K562 (cell line): ENCODE data around the gene TXNRD2. TPM values are rescaled to one million over a fixed set of nuclear protein-coding genes. Genes with fewer than 3 reads are reported as not detected.

Experiments used
- CBX1 ChIP-seq: sonication (generic); IDR thresholded peaks from 2 replicates; pipeline ENCODE4 v1.6.1; 2016; ENCODE audit warnings: antibody characterized with exemption, low read depth, mild to moderate bottlenecking
- DACH1 ChIP-seq: fragments of 450-650 bp; IDR thresholded peaks from 2 replicates; pipeline ENCODE4 v1.6.1; 2018; ENCODE audit not compliant: partially characterized antibody
- ETV6 ChIP-seq, 3 experiments: fragments of 150-350 bp in 1 of 3; sonication (generic) in 1 of 3; formaldehyde crosslinking in 1 of 3; IDR thresholded peaks; 2 replicates each; pipeline versions ENCODE4 v1.6.1 to v1.8.0; 2014 to 2022; ENCODE audit warnings: borderline replicate concordance in 2 of 3, low read depth in 2 of 3, antibody characterized with exemption in 1 of 3, low read length in 1 of 3, mild to moderate bottlenecking in 1 of 3, missing genetic modification reagents in 1 of 3
- HDAC8 ChIP-seq: fragments of 450-650 bp; IDR thresholded peaks from 2 replicates; pipeline ENCODE4 v1.6.1; 2016; ENCODE audit warnings: mild to moderate bottlenecking, missing genetic modification characterization, moderate library complexity, missing compliant biosample characterization
- HDGF ChIP-seq: fragments of 450-650 bp; IDR thresholded peaks from 2 replicates; pipeline ENCODE4 v1.6.1; 2016
- HEY1 ChIP-seq: fragments of 250-450 bp; sonication (Bioruptor Pico); IDR thresholded peaks from 2 replicates; pipeline ENCODE4 v1.5.0; 2020; ENCODE audit warnings: mild to moderate bottlenecking, moderate library complexity, borderline replicate concordance
- HLTF ChIP-seq: fragments of 450-650 bp; IDR thresholded peaks from 2 replicates; pipeline ENCODE4 v1.6.1; 2016
- NCOA4 ChIP-seq: fragments of 450-650 bp; IDR thresholded peaks from 2 replicates; pipeline ENCODE4 v1.6.1; 2018; ENCODE audit warnings: mild to moderate bottlenecking; ENCODE audit not compliant: partially characterized antibody
- NFYB ChIP-seq: IDR thresholded peaks from 2 replicates; pipeline ENCODE4 v1.6.1; 2011; ENCODE audit warnings: mild to moderate bottlenecking, moderate library complexity; ENCODE audit not compliant: insufficient read length; ENCODE audit errors: extremely low read depth
- RBM25 ChIP-seq: fragments of 200-400 bp; formaldehyde crosslinking; IDR thresholded peaks from 2 replicates; pipeline ENCODE4 v1.6.1; 2018; ENCODE audit warnings: low read length, low read depth, moderate library complexity; ENCODE audit not compliant: severe bottlenecking
- SNRNP70 ChIP-seq: fragments of 200-400 bp; formaldehyde crosslinking; optimal IDR thresholded peaks from 2 replicates; pipeline ENCODE3; 2017; ENCODE audit warnings: low read depth, low read length
- TBP ChIP-seq: optimal IDR thresholded peaks from 2 replicates; pipeline ENCODE3; 2011; ENCODE audit warnings: low read depth, low read length, improper control_type of control experiment
- YY1 ChIP-seq, 3 experiments: IDR thresholded peaks; 2 replicates each; pipeline ENCODE4 v1.6.1; 2011; ENCODE audit warnings: low read length in 2 of 3, mild to moderate bottlenecking in 2 of 3, moderate library complexity in 2 of 3, borderline replicate concordance in 1 of 3, control low read depth in 1 of 3, low read depth in 1 of 3; ENCODE audit not compliant: insufficient read depth in 3 of 3, insufficient replicate concordance in 2 of 3, control insufficient read depth in 1 of 3, insufficient read length in 1 of 3; ENCODE audit errors: extremely low read depth in 1 of 3
- ZKSCAN1 ChIP-seq: fragments of 150-350 bp; IDR thresholded peaks from 2 replicates; pipeline ENCODE4 v1.6.1; 2016; ENCODE audit warnings: low read depth, low read length
- ZKSCAN3 ChIP-seq: fragments of 250-450 bp; sonication (Bioruptor Pico); IDR thresholded peaks from 2 replicates; pipeline ENCODE4 v1.4.0; 2020
- ZNF133 ChIP-seq: fragments of 250-450 bp; sonication (Bioruptor Pico); IDR thresholded peaks from 2 replicates; pipeline ENCODE4 v1.4.0; 2020; ENCODE audit warnings: mild to moderate bottlenecking
- ZNF57 ChIP-seq: fragments of 450-650 bp; formaldehyde crosslinking; IDR thresholded peaks from 2 replicates; pipeline ENCODE4 v1.4.0; 2020; ENCODE audit warnings: mild to moderate bottlenecking, moderate library complexity
- ZNF764 ChIP-seq: fragments of 250-450 bp; sonication (Bioruptor Pico); IDR thresholded peaks from 2 replicates; pipeline ENCODE4 v1.4.0; 2020; ENCODE audit warnings: low read depth, mild to moderate bottlenecking, moderate library complexity
- polyA plus RNA-seq, 8 experiments: library from polyadenylated mRNA; depleted of rRNA in 4 of 8; stranded (reverse) in 5 of 8; unstranded in 3 of 8; fragments of >200 nt; fragmentation: Nextera tagmentation in 2 of 8; fragmentation: Illumina TruSeq in 1 of 8; extraction: Ambion mirVana in 2 of 8; extraction: Trizol in 1 of 8; gene quantifications; 2 replicates each; pipeline versions ENCODE4 v1.2.1 to v1.2.3, GENCODE V29; 2011 to 2014; ENCODE audit warnings: inconsistent platforms in 1 of 8, missing spikeins in 1 of 8
- total RNA-seq, 7 experiments: library from RNA; depleted of rRNA in 6 of 7; stranded (reverse); fragments of >200 nt in 6 of 7; fragmentation: Illumina TruSeq in 2 of 7; extraction: Trizol in 2 of 7; gene quantifications; 2 replicates each; pipeline versions ENCODE4 v1.2.1 to v1.2.3, GENCODE V29; 2011 to 2021; ENCODE audit warnings: low replicate concordance in 1 of 7
- TF ChIP-seq, protein P1 (sequence below): fragments of 250-450 bp; sonication (Bioruptor Pico); IDR thresholded peaks from 2 replicates; pipeline ENCODE4 v1.9.0; 2021; ENCODE audit warnings: mild to moderate bottlenecking
- TF ChIP-seq, protein P2 (sequence below): fragments of 450-650 bp; formaldehyde crosslinking; IDR thresholded peaks from 2 replicates; pipeline ENCODE4 v1.4.0; 2022; ENCODE audit warnings: mild to moderate bottlenecking, moderate library complexity
- TF ChIP-seq, protein P3 (sequence below): fragments of 250-450 bp; sonication (Bioruptor Pico); IDR thresholded peaks from 2 replicates; pipeline ENCODE4 v1.4.0; 2020; ENCODE audit warnings: mild to moderate bottlenecking, moderate library complexity, borderline replicate concordance
- TF ChIP-seq, protein P4 (sequence below), 2 experiments: IDR thresholded peaks; 2 replicates each; pipeline ENCODE4 v1.6.1; 2011; ENCODE audit warnings: borderline replicate concordance in 1 of 2, control low read depth in 1 of 2, low read depth in 1 of 2, low read length in 1 of 2, mild to moderate bottlenecking in 1 of 2, mixed read lengths in 1 of 2, moderate library complexity in 1 of 2; ENCODE audit not compliant: insufficient read depth in 1 of 2, insufficient read length in 1 of 2, poor library complexity in 1 of 2, severe bottlenecking in 1 of 2; ENCODE audit errors: extremely low read depth in 1 of 2

Gene TXNRD2
- total and polyA plus RNA-seq, 9 of the 15 experiments (the other 6 are each of a cell fraction or from before 2014, with no cell fraction given), result 3.3 to 80.2 (median 49.4) TPM

DNA sequence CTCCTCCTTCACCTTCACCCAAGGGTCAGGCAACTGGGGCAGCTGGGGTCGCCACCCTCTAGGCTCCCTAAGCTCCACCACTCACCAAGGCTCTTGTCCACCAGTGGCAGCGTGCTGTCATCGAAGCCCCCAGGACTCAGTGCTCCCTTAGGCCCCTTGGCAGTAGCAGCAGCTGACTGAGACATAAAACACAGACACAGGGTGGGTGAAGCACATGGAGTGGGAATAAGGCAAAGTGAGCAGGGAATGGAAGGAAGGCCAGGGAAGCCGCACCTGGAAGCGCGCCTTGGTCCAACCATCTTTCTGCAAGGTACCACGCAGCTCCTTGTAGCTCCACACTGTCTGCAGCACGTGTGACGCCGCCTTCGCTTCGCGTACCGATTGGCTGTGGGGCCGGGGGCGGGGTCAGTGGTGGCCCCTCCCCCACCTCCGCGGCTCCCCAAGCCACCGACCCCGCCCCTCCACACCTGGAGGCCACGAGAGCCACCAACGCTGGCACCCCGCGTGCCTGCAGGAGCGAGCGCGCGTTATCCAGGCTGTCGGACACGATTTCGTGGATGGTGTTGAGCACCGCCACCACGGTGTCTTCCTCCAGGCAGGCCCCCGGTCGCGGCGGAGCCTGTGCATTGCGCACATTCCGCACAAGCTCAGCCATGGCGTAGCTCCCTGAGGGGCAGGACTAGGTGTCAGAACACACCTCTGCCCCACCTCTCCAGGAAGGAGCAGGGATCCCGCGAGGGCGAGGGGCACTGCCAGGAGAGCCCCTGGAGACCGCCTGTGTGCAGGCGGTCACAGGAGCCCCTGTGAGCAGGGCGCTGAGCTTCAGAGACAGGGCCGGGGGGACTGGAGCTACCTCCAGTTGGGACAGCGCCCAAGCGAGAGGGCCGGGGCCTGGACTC lies 31.3 kb upstream of the TXNRD2 start (continued):
- TF ChIP-seq SNRNP70 (no peak), NCOA4 (no peak), ETV6 (IDR thresholded peaks at IDR 0.05; ENCODE audit: borderline replicate concordance in 1 of 2, low read depth in 2 of 2, low read length in 1 of 2) (no peak), ETV6 (CRISPR knock-in tag; IDR thresholded peaks at IDR 0.05; ENCODE audit: borderline replicate concordance) (no peak), ZNF133 (CRISPR knock-in tag) (no peak), ZNF764 (CRISPR knock-in tag) (0 out of 2 replicates have a peak, but pooled peaks have one; percentile 5), HEY1 (CRISPR knock-in tag) (no peak), HDAC8 (no peak), HDGF (no peak), HLTF (no peak), YY1 (IDR thresholded peaks at IDR 0.05; ENCODE audit: borderline replicate concordance in 1 of 3, control insufficient read depth in 1 of 3, extremely low read depth in 1 of 3, insufficient read depth in 3 of 3, insufficient read length in 1 of 3, insufficient replicate concordance in 2 of 3, low read depth in 1 of 3, low read length in 2 of 3) (no peak), DACH1 (peak; percentile 24), ZKSCAN1 (peak; percentile 76; the same call in 1 of the 2 replicates), ZNF57 (CRISPR knock-in tag) (no peak), ZKSCAN3 (CRISPR knock-in tag) (no peak), TBP (no peak), RBM25 (no peak), CBX1 (0 out of 2 replicates have a peak, but pooled peaks have one; percentile 26), NFYB (no peak)
- TF ChIP-seq, protein P1, sequence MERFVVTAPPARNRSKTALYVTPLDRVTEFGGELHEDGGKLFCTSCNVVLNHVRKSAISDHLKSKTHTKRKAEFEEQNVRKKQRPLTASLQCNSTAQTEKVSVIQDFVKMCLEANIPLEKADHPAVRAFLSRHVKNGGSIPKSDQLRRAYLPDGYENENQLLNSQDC (CRISPR knock-in tag), result no peak
- TF ChIP-seq, protein P2, sequence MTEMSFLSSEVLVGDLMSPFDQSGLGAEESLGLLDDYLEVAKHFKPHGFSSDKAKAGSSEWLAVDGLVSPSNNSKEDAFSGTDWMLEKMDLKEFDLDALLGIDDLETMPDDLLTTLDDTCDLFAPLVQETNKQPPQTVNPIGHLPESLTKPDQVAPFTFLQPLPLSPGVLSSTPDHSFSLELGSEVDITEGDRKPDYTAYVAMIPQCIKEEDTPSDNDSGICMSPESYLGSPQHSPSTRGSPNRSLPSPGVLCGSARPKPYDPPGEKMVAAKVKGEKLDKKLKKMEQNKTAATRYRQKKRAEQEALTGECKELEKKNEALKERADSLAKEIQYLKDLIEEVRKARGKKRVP, result no peak
- TF ChIP-seq, protein P3, sequence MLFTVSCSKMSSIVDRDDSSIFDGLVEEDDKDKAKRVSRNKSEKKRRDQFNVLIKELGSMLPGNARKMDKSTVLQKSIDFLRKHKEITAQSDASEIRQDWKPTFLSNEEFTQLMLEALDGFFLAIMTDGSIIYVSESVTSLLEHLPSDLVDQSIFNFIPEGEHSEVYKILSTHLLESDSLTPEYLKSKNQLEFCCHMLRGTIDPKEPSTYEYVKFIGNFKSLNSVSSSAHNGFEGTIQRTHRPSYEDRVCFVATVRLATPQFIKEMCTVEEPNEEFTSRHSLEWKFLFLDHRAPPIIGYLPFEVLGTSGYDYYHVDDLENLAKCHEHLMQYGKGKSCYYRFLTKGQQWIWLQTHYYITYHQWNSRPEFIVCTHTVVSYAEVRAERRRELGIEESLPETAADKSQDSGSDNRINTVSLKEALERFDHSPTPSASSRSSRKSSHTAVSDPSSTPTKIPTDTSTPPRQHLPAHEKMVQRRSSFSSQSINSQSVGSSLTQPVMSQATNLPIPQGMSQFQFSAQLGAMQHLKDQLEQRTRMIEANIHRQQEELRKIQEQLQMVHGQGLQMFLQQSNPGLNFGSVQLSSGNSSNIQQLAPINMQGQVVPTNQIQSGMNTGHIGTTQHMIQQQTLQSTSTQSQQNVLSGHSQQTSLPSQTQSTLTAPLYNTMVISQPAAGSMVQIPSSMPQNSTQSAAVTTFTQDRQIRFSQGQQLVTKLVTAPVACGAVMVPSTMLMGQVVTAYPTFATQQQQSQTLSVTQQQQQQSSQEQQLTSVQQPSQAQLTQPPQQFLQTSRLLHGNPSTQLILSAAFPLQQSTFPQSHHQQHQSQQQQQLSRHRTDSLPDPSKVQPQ (CRISPR knock-in tag), result no peak
- TF ChIP-seq, protein P4, sequence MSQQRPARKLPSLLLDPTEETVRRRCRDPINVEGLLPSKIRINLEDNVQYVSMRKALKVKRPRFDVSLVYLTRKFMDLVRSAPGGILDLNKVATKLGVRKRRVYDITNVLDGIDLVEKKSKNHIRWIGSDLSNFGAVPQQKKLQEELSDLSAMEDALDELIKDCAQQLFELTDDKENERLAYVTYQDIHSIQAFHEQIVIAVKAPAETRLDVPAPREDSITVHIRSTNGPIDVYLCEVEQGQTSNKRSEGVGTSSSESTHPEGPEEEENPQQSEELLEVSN (IDR thresholded peaks at IDR 0.05; ENCODE audit: borderline replicate concordance in 1 of 2, extremely low read depth in 1 of 2, insufficient read depth in 1 of 2, insufficient read length in 1 of 2, low read depth in 1 of 2, low read length in 1 of 2, poor library complexity in 1 of 2, severe bottlenecking in 1 of 2), result peak; percentile 24 to 26
